K562 (cell line): ENCODE measurements around the gene GPN3.

Source experiments
- DNMT1 ChIP-seq: fragments of 450-650 bp; IDR thresholded peaks from 2 replicates; pipeline ENCODE4 v1.6.1; 2016; ENCODE audit warnings: antibody characterized with exemption, mild to moderate bottlenecking
- HNRNPUL1 ChIP-seq: fragments of 200-400 bp; formaldehyde crosslinking; IDR thresholded peaks from 2 replicates; pipeline ENCODE4 v1.6.1; 2017; ENCODE audit warnings: low read length
- MAZ ChIP-seq, 2 experiments: fragments of 450-650 bp in 1 of 2; sonication (generic) in 1 of 2; formaldehyde crosslinking; IDR thresholded peaks in 1 of 2; conservative IDR thresholded peaks in 1 of 2; 2 replicates each; pipeline versions ENCODE4 v1.4.0 to v1.5.0; 2020; ENCODE audit warnings: mild to moderate bottlenecking in 1 of 2, missing genetic modification reagents in 1 of 2
- RAD51 ChIP-seq: fragments of 450-650 bp; IDR thresholded peaks from 2 replicates; pipeline ENCODE4 v1.7.1; 2016; ENCODE audit warnings: low read depth, mild to moderate bottlenecking, borderline replicate concordance
- ZNF253 ChIP-seq: fragments of 250-450 bp; sonication (Bioruptor Pico); conservative IDR thresholded peaks from 2 replicates; pipeline ENCODE4 v1.6.1; 2021; ENCODE audit warnings: mild to moderate bottlenecking
- ZNF764 ChIP-seq: fragments of 250-450 bp; sonication (Bioruptor Pico); IDR thresholded peaks from 2 replicates; pipeline ENCODE4 v1.4.0; 2020; ENCODE audit warnings: low read depth, mild to moderate bottlenecking, moderate library complexity
- TF ChIP-seq, protein P1 (sequence below), 3 experiments: IDR thresholded peaks in 2 of 3; conservative IDR thresholded peaks in 1 of 3; 2 replicates each; pipeline ENCODE4 v1.5.1; 2011 to 2012; ENCODE audit warnings: low read length in 3 of 3, mild to moderate bottlenecking in 3 of 3, control low read depth in 2 of 3, improper control_type of control experiment in 1 of 3, inconsistent platforms in 1 of 3, low read depth in 1 of 3, mixed read lengths in 1 of 3, moderate library complexity in 1 of 3; ENCODE audit not compliant: insufficient read depth in 2 of 3

DNA sequence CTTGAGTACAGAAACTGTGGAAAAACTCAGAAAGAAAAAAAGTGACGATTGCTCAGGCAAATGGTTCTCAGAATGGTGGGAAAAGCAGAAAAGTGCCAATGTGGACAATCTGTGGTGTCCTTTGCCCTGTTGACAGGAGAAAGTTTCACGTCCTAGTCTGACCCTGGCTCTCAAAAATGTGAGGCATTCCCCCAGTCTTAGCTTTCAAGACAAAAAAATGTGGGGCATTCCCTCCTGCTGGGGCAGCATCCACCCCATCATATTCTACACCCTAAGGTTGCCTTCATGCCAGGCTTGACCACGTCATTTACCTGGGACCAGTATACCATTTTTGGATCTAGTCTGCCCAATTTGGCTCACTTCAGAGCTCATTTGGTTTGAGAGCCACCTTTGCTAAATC, 43.8 kb downstream of the GPN3 start:
- TF ChIP-seq, protein P1, sequence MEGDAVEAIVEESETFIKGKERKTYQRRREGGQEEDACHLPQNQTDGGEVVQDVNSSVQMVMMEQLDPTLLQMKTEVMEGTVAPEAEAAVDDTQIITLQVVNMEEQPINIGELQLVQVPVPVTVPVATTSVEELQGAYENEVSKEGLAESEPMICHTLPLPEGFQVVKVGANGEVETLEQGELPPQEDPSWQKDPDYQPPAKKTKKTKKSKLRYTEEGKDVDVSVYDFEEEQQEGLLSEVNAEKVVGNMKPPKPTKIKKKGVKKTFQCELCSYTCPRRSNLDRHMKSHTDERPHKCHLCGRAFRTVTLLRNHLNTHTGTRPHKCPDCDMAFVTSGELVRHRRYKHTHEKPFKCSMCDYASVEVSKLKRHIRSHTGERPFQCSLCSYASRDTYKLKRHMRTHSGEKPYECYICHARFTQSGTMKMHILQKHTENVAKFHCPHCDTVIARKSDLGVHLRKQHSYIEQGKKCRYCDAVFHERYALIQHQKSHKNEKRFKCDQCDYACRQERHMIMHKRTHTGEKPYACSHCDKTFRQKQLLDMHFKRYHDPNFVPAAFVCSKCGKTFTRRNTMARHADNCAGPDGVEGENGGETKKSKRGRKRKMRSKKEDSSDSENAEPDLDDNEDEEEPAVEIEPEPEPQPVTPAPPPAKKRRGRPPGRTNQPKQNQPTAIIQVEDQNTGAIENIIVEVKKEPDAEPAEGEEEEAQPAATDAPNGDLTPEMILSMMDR (IDR thresholded peaks at IDR 0.05 in 2 of 3, conservative IDR thresholded peaks at IDR 0.05 in 1 of 3; ENCODE audit: insufficient read depth in 2 of 3, low read depth in 1 of 3, low read length in 3 of 3): no peak
- TF ChIP-seq MAZ (CRISPR knock-in tag; conservative IDR thresholded peaks at IDR 0.05 in 1 of 2, IDR thresholded peaks at IDR 0.05 in 1 of 2) (no peak), DNMT1 (no peak), HNRNPUL1 (no peak), RAD51 (no peak), ZNF253 (no peak), ZNF764 (CRISPR knock-in tag) (no peak)
